ENCODE results near the gene HMX1. TPM values are rescaled to one million over a fixed set of nuclear protein-coding genes. Genes with fewer than 3 reads are reported as not detected.

HMX1 gene
- total RNA-seq, 4 donors from 2014 or later = not detected

GRCh38 chr4:8872402-8873291 is 1.0 kb upstream of the HMX1 start:
- Histone ChIP-seq H3K4me3 (peak overlapping the region; percentile 32), H3K27ac (no peak overlapping the region), H3K4me1 (peaks cover 15% of the 10 kb centered on the region), H3K36me3 (no peaks in the 10 kb centered on the region), H3K27me3 (peaks cover 100% of the 10 kb centered on the region), H3K9me3 (no peaks in the 10 kb centered on the region)
- 6% methylated on average over 30 of the region's 55 CpGs for WGBS
- TF ChIP-seq POLR2A (IDR thresholded peaks at IDR 0.05) = no peak
- TF ChIP-seq EP300 (IDR thresholded peaks at IDR 0.05) = no peak
- TF ChIP-seq POLR2AphosphoS5 (IDR thresholded peaks at IDR 0.05) = no peak
- TF ChIP-seq CTCF (IDR thresholded peaks at IDR 0.05) = no peak
- no peak for DNase-seq (ENCODE audit: low spot score in 2 of 2)

- Histone ChIP-seq H3K4me3 (peak overlapping the region; percentile 32), H3K9me3 (no peaks in the 10 kb centered on the region), H3K27ac (no peak overlapping the region), H3K27me3 (peaks cover 100% of the 10 kb centered on the region), H3K36me3 (no peaks in the 10 kb centered on the region), H3K4me1 (peaks cover 20% of the 10 kb centered on the region)
- TF ChIP-seq POLR2A (IDR thresholded peaks at IDR 0.05) (no peak), POLR2AphosphoS5 (IDR thresholded peaks at IDR 0.05) (no peak), EP300 (IDR thresholded peaks at IDR 0.05) (no peak), CTCF (IDR thresholded peaks at IDR 0.05) (no peak)
- WGBS = 5% methylated on average over 10 of the region's 52 CpGs
- no peak for DNase-seq (ENCODE audit: low spot score in 2 of 2)
Measured at GRCh38 chr4:8870647-8871416, 807 bp downstream of the HMX1 start.

GRCh38 chr4:8869898-8870646 is 1.6 kb downstream of the HMX1 start:
- no peak overlapping the region for H3K27ac ChIP-seq
- WGBS = 36% methylated on average over 6 of the region's 11 CpGs
- no peak for TF ChIP-seq POLR2A (IDR thresholded peaks at IDR 0.05)
- no peak for TF ChIP-seq POLR2AphosphoS5 (IDR thresholded peaks at IDR 0.05)
- TF ChIP-seq EP300 (IDR thresholded peaks at IDR 0.05) = no peak
- no peak for TF ChIP-seq CTCF (IDR thresholded peaks at IDR 0.05)
- DNase-seq (ENCODE audit: low spot score in 2 of 2) = no peak
- H3K4me1 ChIP-seq = peaks cover 20% of the 10 kb centered on the region
- no peak overlapping the region for H3K4me3 ChIP-seq
- H3K9me3 ChIP-seq = no peaks in the 10 kb centered on the region
- H3K27me3 ChIP-seq = peaks cover 100% of the 10 kb centered on the region
- H3K36me3 ChIP-seq = no peaks in the 10 kb centered on the region

- WGBS = 65% methylated on average over 5 of the region's 16 CpGs
- no peak for TF ChIP-seq POLR2A (IDR thresholded peaks at IDR 0.05)
- TF ChIP-seq EP300 (IDR thresholded peaks at IDR 0.05) = no peak
- TF ChIP-seq CTCF (IDR thresholded peaks at IDR 0.05) = no peak
- no peak for TF ChIP-seq POLR2AphosphoS5 (IDR thresholded peaks at IDR 0.05)
- Histone ChIP-seq H3K27ac (no peak overlapping the region), H3K9me3 (no peaks in the 10 kb centered on the region), H3K4me3 (no peak overlapping the region), H3K4me1 (peaks cover 20% of the 10 kb centered on the region), H3K27me3 (peaks cover 100% of the 10 kb centered on the region), H3K36me3 (no peaks in the 10 kb centered on the region)
- no peak for DNase-seq (ENCODE audit: low spot score in 2 of 2)
Measured at GRCh38 chr4:8869002-8869897, 2.4 kb downstream of the HMX1 start.
